HG02870 (cell line): ENCODE measurements around the gene ZYG11B.
"Not testable (repeated sequence)": the region's sequence is repeated elsewhere in the genome, so short reads cannot be mapped to it uniquely, and the experiment has no call there.

Experiments
- ATAC-seq: cut with Tn5 transposase; IDR thresholded peaks from one replicate; pipeline ENCODE4 v1.9.1; 2021; ENCODE audit warnings: mild to moderate bottlenecking, moderate library complexity; ENCODE audit not compliant: unreplicated experiment

Gene ZYG11B

DNA sequence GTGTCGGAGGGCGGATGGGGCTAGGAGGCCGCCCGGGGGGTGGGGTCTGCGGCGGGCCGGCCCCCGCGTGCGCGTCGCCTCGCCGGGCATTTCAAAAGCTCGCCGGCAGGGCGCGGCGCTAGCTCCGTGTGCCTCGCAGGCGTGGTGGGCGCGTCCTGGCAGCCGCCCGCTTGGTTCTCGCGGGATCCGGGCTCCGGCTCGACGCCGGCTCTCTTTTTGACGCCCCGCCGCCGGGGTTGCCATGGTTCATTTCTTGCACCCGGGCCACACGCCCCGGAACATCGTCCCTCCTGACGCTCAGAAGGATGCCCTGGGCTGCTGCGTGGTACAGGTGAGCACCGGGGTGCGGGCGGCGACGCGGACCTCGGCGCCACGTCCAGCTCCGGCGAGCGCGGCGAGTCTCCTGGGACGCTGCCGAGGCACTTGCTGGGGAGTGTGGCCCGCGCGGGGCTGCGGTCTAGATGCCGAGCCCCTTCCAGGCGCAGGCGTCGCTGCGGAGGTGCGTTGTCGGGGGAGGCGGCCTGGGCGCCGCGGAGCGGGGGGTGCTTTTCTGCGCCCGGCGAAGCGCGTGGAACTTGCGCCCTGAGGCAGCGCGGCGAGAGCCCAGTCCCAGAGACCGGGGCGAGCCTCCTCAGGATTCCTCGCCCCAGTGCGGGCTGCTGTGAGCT is 116.5 kb downstream of the ZYG11B start, which contains the start of gene ZYG11A:
Gene ZYG11A (plus strand): TSS at position 118 of the 668 bp plus-strand sequence. CDS start 124 bp downstream, at position 242.
- peak; percentile 85 for ATAC-seq

- not testable (repeated sequence) for ATAC-seq
Measured at GRCh38 chr1:52845119-52845518, 118.9 kb downstream of the ZYG11B start.

- no peak for ATAC-seq
Measured at GRCh38 chr1:52848423-52848822, 122.2 kb downstream of the ZYG11B start.

DNA sequence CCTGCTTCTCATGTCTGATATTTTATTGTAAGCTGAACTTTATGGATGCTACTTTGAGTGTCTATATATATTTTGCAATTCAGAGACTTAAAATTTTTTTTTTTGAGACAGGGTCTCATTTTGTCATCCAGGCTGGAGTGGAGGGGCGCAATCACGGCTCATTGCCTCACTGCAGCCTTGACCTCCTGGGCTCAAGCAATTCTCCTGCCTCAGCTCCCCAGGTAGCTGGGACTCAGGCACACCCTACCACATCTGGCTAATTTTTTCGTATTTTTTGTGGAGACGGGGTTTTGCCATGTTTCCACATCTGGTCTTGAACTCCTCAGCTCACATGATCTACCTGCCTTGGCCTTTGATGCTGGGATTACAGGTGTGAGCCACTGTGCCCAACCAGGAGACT is 124.7 kb downstream of the ZYG11B start:
- no peak for ATAC-seq

DNA sequence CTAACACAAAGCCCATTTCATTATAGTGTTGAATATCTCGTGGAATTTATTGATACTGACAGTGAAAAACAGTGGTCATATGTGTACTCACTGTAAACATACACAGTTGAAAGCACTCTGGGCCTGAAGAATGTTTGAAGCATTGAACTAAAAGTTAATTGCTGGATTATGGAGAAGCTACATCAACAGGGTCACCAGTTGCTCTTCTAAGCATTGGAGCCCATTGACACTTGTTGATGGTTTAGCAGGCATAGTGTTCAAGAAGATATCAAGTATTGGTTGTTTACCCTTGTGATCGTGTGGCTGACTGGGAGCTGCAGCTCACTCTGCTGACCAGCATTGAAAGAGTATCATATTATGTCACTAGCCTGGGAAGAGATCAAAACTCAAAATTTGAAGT is 126.6 kb downstream of the ZYG11B start:
- no peak for ATAC-seq

- no peak for ATAC-seq
Measured at GRCh38 chr1:52855584-52855983, 129.3 kb downstream of the ZYG11B start.

- ATAC-seq = no peak
Measured at GRCh38 chr1:52856026-52856425, 129.8 kb downstream of the ZYG11B start.

GRCh38 chr1:52857443-52857842 is 131.2 kb downstream of the ZYG11B start:
- no peak for ATAC-seq

DNA sequence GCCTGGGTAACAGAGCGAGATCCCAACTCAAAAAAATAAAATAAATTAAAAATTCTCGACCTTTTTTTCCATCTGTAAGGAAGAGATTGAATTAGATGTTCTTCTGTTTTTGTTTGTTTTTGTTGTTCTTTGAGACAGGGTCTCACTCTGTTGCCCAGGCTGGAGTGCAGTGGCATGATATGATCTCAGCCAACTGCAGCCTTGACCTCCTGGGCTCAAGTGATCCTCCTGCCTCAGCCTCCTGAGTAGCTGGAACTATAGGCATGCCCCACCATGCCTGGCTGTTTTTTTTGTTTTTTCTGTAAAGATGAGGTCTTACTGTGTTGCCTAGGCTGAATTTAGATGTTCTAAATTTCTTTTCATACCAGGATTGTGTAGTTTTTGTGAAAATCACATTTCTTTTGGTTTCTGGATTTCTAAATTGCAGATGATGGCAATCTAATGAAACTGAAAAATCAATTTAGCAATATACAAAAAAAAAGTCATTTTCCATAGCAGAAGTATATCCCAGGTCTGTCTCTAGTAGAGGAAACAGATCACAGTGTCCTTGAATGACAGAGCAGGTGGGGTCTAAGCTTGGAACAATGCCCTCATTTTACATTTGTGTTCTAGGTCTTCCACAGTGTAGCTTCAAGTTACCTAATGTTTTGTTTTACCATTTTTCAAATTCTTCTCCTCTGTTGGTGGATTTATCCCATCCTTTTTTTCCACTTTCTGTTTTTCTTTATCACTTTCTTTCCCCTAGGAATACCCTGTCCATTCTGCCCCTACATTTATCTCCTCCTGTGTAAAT is 136.6 kb downstream of the ZYG11B start:
- no peak for ATAC-seq

DNA sequence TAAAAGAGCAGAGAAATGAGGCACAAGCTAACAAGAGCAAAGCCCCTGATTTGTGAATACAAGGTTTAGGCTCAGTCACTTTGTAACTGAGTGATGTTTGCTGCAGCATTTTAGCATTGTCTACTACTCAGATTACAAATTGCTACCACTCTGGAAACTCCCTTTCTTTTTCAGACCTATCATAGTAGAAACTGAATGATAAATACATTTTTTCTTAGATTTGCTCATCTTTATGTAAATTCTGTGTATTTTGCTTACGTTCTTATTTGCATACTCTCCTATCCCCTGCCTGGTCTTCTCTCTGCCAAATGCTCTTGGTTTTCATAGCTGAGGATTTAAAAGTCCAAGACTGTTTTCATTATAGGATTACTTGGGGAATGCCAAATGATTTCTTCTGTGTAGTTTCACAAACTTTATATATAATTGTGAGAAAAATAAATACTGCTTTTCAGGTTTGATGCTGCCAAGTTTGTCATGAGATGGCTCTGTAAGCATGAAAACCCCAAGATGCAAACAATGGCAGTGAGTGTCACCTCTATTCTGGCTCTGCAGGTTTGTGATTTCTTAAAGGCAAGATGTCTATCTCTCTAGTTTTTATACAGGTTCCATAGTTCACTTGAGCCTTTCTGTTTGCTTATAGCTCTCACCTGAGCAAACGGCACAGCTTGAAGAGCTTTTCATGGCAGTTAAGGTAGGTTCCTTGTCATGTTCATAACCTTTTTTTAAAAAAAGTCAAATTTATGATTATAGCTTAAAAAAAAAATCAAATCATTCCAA is 141.0 kb downstream of the ZYG11B start:
- peak; percentile 96 for ATAC-seq

DNA sequence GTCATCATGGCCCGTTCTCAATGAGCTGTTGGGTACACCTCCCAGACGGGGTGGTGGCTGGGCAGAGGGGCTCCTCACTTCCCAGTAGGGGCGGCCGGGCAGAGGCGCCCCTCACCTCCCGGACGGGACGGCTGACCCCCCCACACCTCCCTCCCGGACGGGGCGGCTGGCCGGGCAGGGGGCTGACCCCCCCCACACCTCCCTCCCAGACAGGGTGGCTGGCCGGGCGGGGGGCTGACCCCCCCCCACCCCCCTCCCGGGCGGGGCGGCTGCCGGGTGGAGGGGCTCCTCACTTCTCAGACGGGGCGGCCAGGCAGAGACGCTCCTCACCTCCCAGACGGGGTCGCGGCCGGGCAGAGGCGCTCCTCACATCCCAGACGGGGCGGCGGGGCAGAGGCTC is 143.5 kb downstream of the ZYG11B start:
- ATAC-seq = not testable (repeated sequence)

GRCh38 chr1:52876843-52877242 is 150.6 kb downstream of the ZYG11B start:
- no peak for ATAC-seq
